Central memory CD8-positive, alpha-beta T cell (primary cell): Measurements from ENCODE around the gene NUF2.
"Not testable (repeated sequence)": the region's sequence is repeated elsewhere in the genome, so short reads cannot be mapped to it uniquely, and the experiment has no call there.

Experiments
- ATAC-seq: fragments of 150-1000 bp; cut with Tn5 transposase; replicated peaks from 2 replicates; pipeline ENCODE4 v1.10.0; 2022; ENCODE audit warnings: mild to moderate bottlenecking, moderate FRiP score, moderate number of reproducible peaks; ENCODE audit not compliant: poor library complexity, severe bottlenecking; ENCODE audit errors: extremely low read depth
- DNase-seq, 2 donors: peaks; one replicate each; pipeline ENCODE4 v3.0.0; 2021; ENCODE audit warnings: low spot score in 2 of 2
- H3K27ac Mint-ChIP-seq: one replicate; pipeline ENCODE4 v1.8.0; 2022; ENCODE audit warnings: low read depth, mild to moderate bottlenecking, moderate library complexity, mixed read lengths
- H3K27me3 Mint-ChIP-seq: one replicate; pipeline ENCODE4 v1.8.0; 2022; ENCODE audit warnings: mixed read lengths
- H3K36me3 Mint-ChIP-seq: one replicate; pipeline ENCODE4 v1.8.0; 2022; ENCODE audit warnings: mild to moderate bottlenecking, moderate library complexity, mixed read lengths; ENCODE audit not compliant: insufficient read depth
- H3K4me1 Mint-ChIP-seq: one replicate; pipeline ENCODE4 v1.8.0; 2022; ENCODE audit warnings: mixed read lengths
- H3K4me3 Mint-ChIP-seq: one replicate; pipeline ENCODE4 v1.8.0; 2022; ENCODE audit warnings: mild to moderate bottlenecking, moderate library complexity, mixed read lengths
- H3K9me3 Mint-ChIP-seq: one replicate; pipeline ENCODE4 v1.8.0; 2022; ENCODE audit warnings: mixed read lengths

The NUF2 gene

GRCh38 chr1:163321311-163322305 lies at the start of gene NUF2:
Gene NUF2 (plus strand): TSS chr1:163321954. CDS start chr1:163326052, 4,098 bp downstream.
- ATAC-seq = peak; percentile 91
- H3K27me3 Mint-ChIP-seq = no peaks in the 10 kb centered on the region
- H3K4me1 Mint-ChIP-seq = peaks cover 23% of the 10 kb centered on the region
- peaks cover 12% of the 10 kb centered on the region for H3K36me3 Mint-ChIP-seq
- DNase-seq = peak; percentile 93 to 96
- peak within 1 kb of the TSS; percentile 95 for H3K27ac Mint-ChIP-seq
- peak within 1 kb of the TSS; percentile 87 for H3K4me3 Mint-ChIP-seq
- no peaks in the 10 kb centered on the region for H3K9me3 Mint-ChIP-seq

- no peak for ATAC-seq
- H3K4me3 Mint-ChIP-seq = no peak overlapping the region
Measured at GRCh38 chr1:163273766-163274441, 47.9 kb upstream of the NUF2 start.

GRCh38 chr1:163275222-163275621 lies 46.5 kb upstream of the NUF2 start:
- no peaks in the 10 kb centered on the region for H3K4me1 Mint-ChIP-seq
- H3K36me3 Mint-ChIP-seq = no peaks in the 10 kb centered on the region
- ATAC-seq (no peak), DNase-seq (no peak)
- H3K9me3 Mint-ChIP-seq = peaks cover 16% of the 10 kb centered on the region
- no peak overlapping the region for H3K27ac Mint-ChIP-seq
- H3K27me3 Mint-ChIP-seq = no peaks in the 10 kb centered on the region
- H3K4me3 Mint-ChIP-seq = no peak overlapping the region

More at GRCh38 chr1:163273766-163274441, 47.9 kb upstream of the NUF2 start:
- Mint-ChIP-seq H3K4me1 (no peaks in the 10 kb centered on the region), H3K36me3 (no peaks in the 10 kb centered on the region), H3K27ac (no peak overlapping the region), H3K27me3 (no peaks in the 10 kb centered on the region), H3K9me3 (peaks cover 8% of the 10 kb centered on the region)
- DNase-seq = no peak

- Mint-ChIP-seq H3K27me3 (no peaks in the 10 kb centered on the region), H3K4me3 (no peak overlapping the region), H3K4me1 (no peaks in the 10 kb centered on the region), H3K27ac (no peak overlapping the region), H3K36me3 (no peaks in the 10 kb centered on the region), H3K9me3 (peaks cover 22% of the 10 kb centered on the region)
- DNase-seq (no peak), ATAC-seq (no peak)
Measured at GRCh38 chr1:163278602-163279001, 43.2 kb upstream of the NUF2 start.

- ATAC-seq, H3K4me1 Mint-ChIP-seq, H3K27ac Mint-ChIP-seq, DNase-seq, H3K4me3 Mint-ChIP-seq, H3K27me3 Mint-ChIP-seq, H3K9me3 Mint-ChIP-seq, H3K36me3 Mint-ChIP-seq: not testable (repeated sequence)
Measured at GRCh38 chr1:163284867-163285266, 36.9 kb upstream of the NUF2 start.

- Mint-ChIP-seq H3K36me3 (no peaks in the 10 kb centered on the region), H3K27ac (no peak overlapping the region), H3K27me3 (no peaks in the 10 kb centered on the region), H3K9me3 (no peaks in the 10 kb centered on the region), H3K4me1 (no peaks in the 10 kb centered on the region), H3K4me3 (no peak overlapping the region)
- ATAC-seq (no peak), DNase-seq (no peak)
Measured at GRCh38 chr1:163290025-163290640, 31.6 kb upstream of the NUF2 start.

GRCh38 chr1:163291461-163291860 lies 30.3 kb upstream of the NUF2 start:
- H3K36me3 Mint-ChIP-seq = peaks cover 3% of the 10 kb centered on the region
- no peaks in the 10 kb centered on the region for H3K9me3 Mint-ChIP-seq
- no peak for ATAC-seq
- H3K4me1 Mint-ChIP-seq = no peaks in the 10 kb centered on the region
- no peak overlapping the region for H3K4me3 Mint-ChIP-seq
- no peak overlapping the region for H3K27ac Mint-ChIP-seq
- H3K27me3 Mint-ChIP-seq = no peaks in the 10 kb centered on the region
- no peak for DNase-seq

- H3K9me3 Mint-ChIP-seq, ATAC-seq, H3K27ac Mint-ChIP-seq, H3K4me1 Mint-ChIP-seq, H3K27me3 Mint-ChIP-seq, H3K4me3 Mint-ChIP-seq, H3K36me3 Mint-ChIP-seq, DNase-seq: not testable (repeated sequence)
Measured at GRCh38 chr1:163292153-163292552, 29.6 kb upstream of the NUF2 start.

GRCh38 chr1:163293497-163293896 lies 28.3 kb upstream of the NUF2 start:
- H3K9me3 Mint-ChIP-seq, H3K36me3 Mint-ChIP-seq, ATAC-seq, DNase-seq, H3K4me3 Mint-ChIP-seq, H3K4me1 Mint-ChIP-seq, H3K27ac Mint-ChIP-seq, H3K27me3 Mint-ChIP-seq: not testable (repeated sequence)

GRCh38 chr1:163295949-163296348 lies 25.8 kb upstream of the NUF2 start:
- DNase-seq = no peak
- Mint-ChIP-seq H3K36me3 (peaks cover 7% of the 10 kb centered on the region), H3K27ac (no peak overlapping the region), H3K9me3 (no peaks in the 10 kb centered on the region), H3K4me3 (no peak overlapping the region), H3K4me1 (no peaks in the 10 kb centered on the region), H3K27me3 (no peaks in the 10 kb centered on the region)
- no peak for ATAC-seq

GRCh38 chr1:163296504-163297263 lies 25.1 kb upstream of the NUF2 start:
- DNase-seq = no peak
- H3K27me3 Mint-ChIP-seq = no peaks in the 10 kb centered on the region

GRCh38 chr1:163298365-163298764 lies 23.4 kb upstream of the NUF2 start:
- peaks cover 10% of the 10 kb centered on the region for H3K36me3 Mint-ChIP-seq
- no peaks in the 10 kb centered on the region for H3K27me3 Mint-ChIP-seq
- H3K4me1 Mint-ChIP-seq = no peaks in the 10 kb centered on the region
- no peak overlapping the region for H3K4me3 Mint-ChIP-seq
- DNase-seq (no peak), ATAC-seq (no peak)
- H3K27ac Mint-ChIP-seq = no peak overlapping the region
- H3K9me3 Mint-ChIP-seq = no peaks in the 10 kb centered on the region

More at GRCh38 chr1:163296504-163297263, 25.1 kb upstream of the NUF2 start:
- H3K36me3 Mint-ChIP-seq = peaks cover 8% of the 10 kb centered on the region
- no peak overlapping the region for H3K27ac Mint-ChIP-seq
- no peaks in the 10 kb centered on the region for H3K9me3 Mint-ChIP-seq
- H3K4me1 Mint-ChIP-seq = no peaks in the 10 kb centered on the region
- no peak overlapping the region for H3K4me3 Mint-ChIP-seq
- ATAC-seq = no peak
